HepG2 (cell line): Measurements from ENCODE around the gene ALG13. TPM values are rescaled to one million over a fixed set of nuclear protein-coding genes. Genes with fewer than 3 reads are reported as not detected.

Experiments
- ATAC-seq: fragments of 200-7000 bp; cut with Tn5 transposase; 3 replicates; pipeline ENCODE4 v1.9.1; 2020; ENCODE audit warnings: mild to moderate bottlenecking, moderate library complexity
- BruUV-seq: library from RNA; stranded (reverse); fragments of 400-500 nt; replicated peaks from 2 replicates; lab custom pipeline; 2021; lab: Mats Ljungman, UMichigan
- CTCF ChIA-PET: fragments of 300-600 bp; formaldehyde crosslinking; extraction: SDS; loops from one replicate; lab custom pipeline; 2021; ENCODE audit warnings: low total read pairs, inconsistent platforms, low intra/inter-chr PET ratio; lab: Yijun Ruan, JAX
- POLR2A ChIA-PET: fragments of 350-600 bp; sonication (Branson Sonifier 250); formaldehyde crosslinking; loops from one replicate; lab custom pipeline; 2020; ENCODE audit warnings: antibody characterized with exemption, inconsistent platforms; lab: Yijun Ruan, JAX
- DNase-seq: peaks from one replicate; pipeline ENCODE4 v3.0.0-alpha.2; 2015; ENCODE audit warnings: low spot score
- FAIRE-seq: peaks from 3 replicates; lab custom pipeline; 2011; peaks lifted over from hg19 to GRCh38; lab: Jason Lieb, UNC
- H2AFZ ChIP-seq: one replicate; pipeline ENCODE4 v1.6.1; 2011; ENCODE audit warnings: low read length, inconsistent platforms
- H3K27ac ChIP-seq: fragments of 300-600 bp; 3 replicates; pipeline ENCODE4 v1.8.0; 2011; ENCODE audit warnings: mixed run types, mild to moderate bottlenecking, mixed read lengths, low read length, inconsistent platforms; ENCODE audit not compliant: insufficient read depth; ENCODE audit errors: extremely low read length
- H3K27me3 ChIP-seq, 2 experiments: fragments of 200-600 bp in 1 of 2; 2 replicates in 1 of 2; 3 replicates in 1 of 2; pipeline versions ENCODE4 v1.6.0 to v1.8.0; 2011; ENCODE audit warnings: low read length in 2 of 2, mild to moderate bottlenecking in 2 of 2, moderate library complexity in 2 of 2, inconsistent platforms in 1 of 2; ENCODE audit not compliant: insufficient read depth in 2 of 2, control insufficient read depth in 1 of 2
- H3K36me3 ChIP-seq, 2 experiments: fragments of 200-600 bp in 1 of 2; replicated peaks in 1 of 2; 2 replicates in 1 of 2; 3 replicates in 1 of 2; pipeline versions ENCODE4 v1.5.1 to v1.8.0; 2011; ENCODE audit warnings: low read length in 2 of 2, inconsistent platforms in 1 of 2; ENCODE audit not compliant: insufficient read depth in 2 of 2, control insufficient read depth in 1 of 2
- H3K4me1 ChIP-seq: 2 replicates; pipeline ENCODE4 v1.5.1; 2012; ENCODE audit warnings: low read length, inconsistent platforms; ENCODE audit not compliant: insufficient read depth
- H3K4me2 ChIP-seq: 2 replicates; pipeline ENCODE4 v1.6.0; 2011; ENCODE audit warnings: low read depth, low read length, inconsistent platforms
- H3K4me3 ChIP-seq, 3 experiments: fragments of 200-600 bp in 1 of 3; sonication (generic), shearing (Covaris generic) in 1 of 3; replicated peaks in 1 of 3; 2 replicates each; pipeline ENCODE4 v1.5.1; 2011 to 2016; ENCODE audit warnings: low read length in 3 of 3, inconsistent platforms in 2 of 3, low read depth in 2 of 3, mild to moderate bottlenecking in 2 of 3, control low read depth in 1 of 3, mixed read lengths in 1 of 3; ENCODE audit not compliant: insufficient read depth in 1 of 3
- H3K79me2 ChIP-seq: one replicate; pipeline ENCODE4 v1.6.1; 2011; ENCODE audit warnings: low read length, inconsistent platforms; ENCODE audit not compliant: insufficient read depth
- H3K9ac ChIP-seq: 2 replicates; pipeline ENCODE4 v1.6.0; 2011; ENCODE audit warnings: mild to moderate bottlenecking, low read depth, low read length, inconsistent platforms; ENCODE audit not compliant: insufficient read depth
- H3K9me3 ChIP-seq: 2 replicates; pipeline ENCODE4 v1.5.1; 2012; ENCODE audit warnings: mild to moderate bottlenecking, low read length
- H4K20me1 ChIP-seq: 2 replicates; pipeline ENCODE4 v1.6.0; 2011; ENCODE audit warnings: inconsistent platforms, mild to moderate bottlenecking, low read length, moderate library complexity; ENCODE audit not compliant: insufficient read depth
- ARID4A ChIP-seq: sonication (generic); formaldehyde crosslinking; IDR thresholded peaks from 2 replicates; pipeline ENCODE4 v1.5.0; 2020; ENCODE audit warnings: mild to moderate bottlenecking, missing genetic modification reagents, borderline replicate concordance
- HMGXB3 ChIP-seq: sonication (generic); formaldehyde crosslinking; IDR thresholded peaks from 2 replicates; pipeline ENCODE4 v1.4.0; 2020; ENCODE audit warnings: missing genetic modification reagents, borderline replicate concordance
- ZBTB7A ChIP-seq: sonication (generic); formaldehyde crosslinking; IDR thresholded peaks from 2 replicates; pipeline ENCODE4 v1.8.0; 2022; ENCODE audit warnings: mild to moderate bottlenecking, missing genetic modification reagents
- ZNF281 ChIP-seq: sonication (generic); formaldehyde crosslinking; IDR thresholded peaks from 2 replicates; pipeline ENCODE4 v1.4.0; 2020; ENCODE audit warnings: missing genetic modification reagents, borderline replicate concordance
- ZNF350 ChIP-seq: sonication (generic); formaldehyde crosslinking; IDR thresholded peaks from 2 replicates; pipeline ENCODE4 v1.4.0; 2020; ENCODE audit warnings: mild to moderate bottlenecking, low read depth, missing genetic modification reagents, borderline replicate concordance
- ZNF546 ChIP-seq: sonication (generic); formaldehyde crosslinking; conservative IDR thresholded peaks from 2 replicates; pipeline ENCODE4 v1.8.1; 2023; ENCODE audit warnings: mild to moderate bottlenecking, missing genetic modification reagents
- ZNF552 ChIP-seq: sonication (generic); formaldehyde crosslinking; IDR thresholded peaks from 2 replicates; pipeline ENCODE4 v1.9.0; 2022; ENCODE audit warnings: missing genetic modification reagents, mild to moderate bottlenecking, borderline replicate concordance
- WGBS: methylation state at CpG from one replicate; pipeline ENCODE4 v1.1.6; 2017; ENCODE audit warnings: low lambda C conversion rate; 5-methylcytosine and 5-hydroxymethylcytosine counted together
- in situ Hi-C: cut with HindIII; loops from 2 replicates; pipeline ENCODE4 v1.10.0; 2017; ENCODE audit warnings: low pct_unique_long_range_greater_than_20kb; ENCODE audit not compliant: extremely low pct_ligation_motif_present
- intact Hi-C: fragments of 100-400 bp; cut with micrococcal nuclease; formaldehyde crosslinking; loops from one replicate; pipeline ENCODE4 v1.10.0; 2022; ENCODE audit not compliant: unreplicated experiment
- polyA plus RNA-seq, 8 experiments: library from polyadenylated mRNA; depleted of rRNA in 3 of 8; stranded (reverse) in 7 of 8; unstranded in 1 of 8; fragments of >200 nt; fragmentation: Illumina TruSeq in 4 of 8; extraction: Trizol in 4 of 8; gene quantifications; 2 replicates each; pipeline versions ENCODE4 v1.2.1 to v1.2.3, GENCODE V29; 2011 to 2016; ENCODE audit warnings: low read depth in 4 of 8, missing spikeins in 1 of 8, mixed read lengths in 1 of 8; ENCODE audit not compliant: insufficient read depth in 1 of 8
- total RNA-seq, 5 experiments: library from RNA; depleted of rRNA; stranded (reverse); fragments of >200 nt; fragmentation: Illumina TruSeq; extraction: Trizol; gene quantifications; 2 replicates each; pipeline ENCODE4 v1.2.3, GENCODE V29; 2016; ENCODE audit warnings: low read depth in 1 of 5

ALG13 gene
- total and polyA plus RNA-seq, 2 of the 13 experiments (the other 11 are each of a cell fraction or from before 2014, with no cell fraction given), result 31.2 to 65.5 TPM

GRCh38 chrX:111680988-111681779, at the start of gene ALG13 (continued):
- no peak for TF ChIP-seq ZNF552
- TF ChIP-seq, all 625 proteins: peak for 156

GRCh38 chrX:111634823-111635729, 45.9 kb upstream of the ALG13 start:
- Histone ChIP-seq H3K4me1 (no peaks in the 10 kb centered on the region), H4K20me1 (no peaks in the 10 kb centered on the region), H3K27ac (no peak overlapping the region), H3K79me2 (no peaks in the 10 kb centered on the region), H3K27me3 (no peaks in the 10 kb centered on the region), H2AFZ (no peak overlapping the region), H3K9ac (no peak overlapping the region), H3K4me3 (no peak overlapping the region), H3K36me3 (no peaks in the 10 kb centered on the region), H3K9me3 (no peaks in the 10 kb centered on the region), H3K4me2 (no peak overlapping the region)
- POLR2A ChIA-PET, result no interaction called here
- DNase-seq (no peak), ATAC-seq (no peak), FAIRE-seq (no peak)
- CTCF ChIA-PET, result no interaction called here
- no peak for TF ChIP-seq ZNF350 (CRISPR knock-in tag)
- no peak for TF ChIP-seq ARID4A (CRISPR knock-in tag)
- TF ChIP-seq ZNF546 (CRISPR knock-in tag), result no peak
- no peak for TF ChIP-seq HMGXB3 (CRISPR knock-in tag)
- no peak for TF ChIP-seq ZBTB7A
- no peak for TF ChIP-seq ZNF281 (CRISPR knock-in tag)
- in situ Hi-C loops, result no loop called here
- intact Hi-C loops, result no loop called here
- BruUV-seq, result no TSS peak
- 76% methylated on average over 1 of the region's 1 CpG for WGBS
